T-cell (primary cell): Measurements from ENCODE around the gene ATP6V1B1. TPM values are rescaled to one million over a fixed set of nuclear protein-coding genes. Genes with fewer than 3 reads are reported as not detected.

ENCODE experiments used
- ATAC-seq, 4 experiments: fragments of 200-7000 bp in 3 of 4; fragments of 150-1000 bp in 1 of 4; cut with Tn5 transposase; replicated peaks in 1 of 4; 1 replicate in 3 of 4; 2 replicates in 1 of 4; pipeline ENCODE4 v1.10.0; 2021; ENCODE audit warnings: moderate library complexity in 3 of 4, mild to moderate bottlenecking in 2 of 4, moderate number of reproducible peaks in 1 of 4
- CTCF ChIA-PET, 2 donors: fragments of 300-600 bp; sonication (Branson Sonifier 250); formaldehyde crosslinking; loops; one replicate each; lab custom pipeline; 2022; ENCODE audit warnings: antibody characterized with exemption in 2 of 2; lab: Charles Lee
- POLR2A ChIA-PET, 2 donors: fragments of 300-600 bp; sonication (Branson Sonifier 250); formaldehyde crosslinking; loops; one replicate each; lab custom pipeline; 2022; ENCODE audit warnings: antibody characterized with exemption in 2 of 2; lab: Charles Lee
- DNase-seq, 35 experiments: peaks; one replicate each; pipeline versions ENCODE4 v3.0.0 to v3.0.0-alpha.2; 2013 to 2023
- H3K27ac ChIP-seq: one replicate; pipeline ENCODE4 v1.5.1; 2013; ENCODE audit warnings: low read length
- H3K27me3 ChIP-seq, 2 experiments: replicated peaks in 1 of 2; 1 replicate in 1 of 2; 2 replicates in 1 of 2; pipeline versions ENCODE4 v1.6.1 to v1.7.0; 2013; ENCODE audit warnings: low read length in 1 of 2, mixed read lengths in 1 of 2; ENCODE audit not compliant: control insufficient read depth in 2 of 2, insufficient read depth in 2 of 2; ENCODE audit errors: extremely low read depth in 1 of 2
- H3K36me3 ChIP-seq, 2 donors: 1 replicate in 1 of 2; 2 replicates in 1 of 2; pipeline versions ENCODE4 v1.6.1 to v1.7.0; 2013; ENCODE audit warnings: low read length in 1 of 2; ENCODE audit not compliant: control insufficient read depth in 2 of 2, insufficient read depth in 1 of 2; ENCODE audit errors: extremely low read depth in 1 of 2
- H3K4me1 ChIP-seq, 2 experiments: 1 replicate in 1 of 2; 2 replicates in 1 of 2; pipeline versions ENCODE4 v1.6.1 to v1.7.0; 2013; ENCODE audit warnings: low read length in 2 of 2, mixed read lengths in 1 of 2; ENCODE audit not compliant: insufficient read depth in 2 of 2, control insufficient read depth in 1 of 2; ENCODE audit errors: extremely low read depth in 1 of 2
- H3K4me3 ChIP-seq, 2 donors: 1 replicate in 1 of 2; 2 replicates in 1 of 2; pipeline versions ENCODE4 v1.5.1 to v1.7.0; 2013; ENCODE audit warnings: mild to moderate bottlenecking in 2 of 2, low read length in 1 of 2, moderate library complexity in 1 of 2; ENCODE audit not compliant: control insufficient read depth in 1 of 2; ENCODE audit errors: extremely low read depth in 1 of 2
- H3K9me3 ChIP-seq: 2 replicates; pipeline ENCODE4 v1.7.0; 2013
- H3K27ac Mint-ChIP-seq, 2 donors: one replicate each; pipeline ENCODE4 v1.8.0; 2020 to 2021; ENCODE audit warnings: mild to moderate bottlenecking in 2 of 2, mixed read lengths in 2 of 2
- H3K27me3 Mint-ChIP-seq, 2 donors: one replicate each; pipeline ENCODE4 v1.8.0; 2021 to 2022; ENCODE audit warnings: mixed read lengths in 2 of 2
- H3K36me3 Mint-ChIP-seq: one replicate; pipeline ENCODE4 v1.8.0; 2021; ENCODE audit warnings: mixed read lengths
- H3K4me1 Mint-ChIP-seq, 3 donors: one replicate each; pipeline ENCODE4 v1.8.0; 2020 to 2022; ENCODE audit warnings: mixed read lengths in 3 of 3, mild to moderate bottlenecking in 1 of 3
- H3K4me3 Mint-ChIP-seq, 3 donors: one replicate each; pipeline ENCODE4 v1.8.0; 2020 to 2022; ENCODE audit warnings: mild to moderate bottlenecking in 3 of 3, mixed read lengths in 3 of 3, moderate library complexity in 3 of 3
- H3K9me3 Mint-ChIP-seq, 3 donors: one replicate each; pipeline ENCODE4 v1.8.0; 2020 to 2022; ENCODE audit warnings: mixed read lengths in 3 of 3
- WGBS: methylation state at CpG from one replicate; pipeline ENCODE4 v1.1.5; 2013; ENCODE audit warnings: missing lambda C conversion rate; ENCODE audit not compliant: insufficient coverage; 5-methylcytosine and 5-hydroxymethylcytosine counted together
- total RNA-seq, 35 experiments: library from RNA in 6 of 35; stranded (reverse) in 6 of 35; fragments of 120-200 nt in 1 of 35; gene quantifications; one replicate each; pipeline versions ENCODE4 v1.2.1 to v1.2.4 and lab custom pipeline; 2013 to 2026

The ATP6V1B1 gene
- total RNA-seq, 5 donors from 2014 or later (not counting 1 experiment from before 2014, with no cell fraction given), result not detected

GRCh38 chr2:71001592-71001927, 65.9 kb downstream of the ATP6V1B1 start:
- H3K27me3 Mint-ChIP-seq, result peaks cover 5 to 8% of the 10 kb centered on the region in 2 donors
- no peaks in the 10 kb centered on the region for H3K36me3 Mint-ChIP-seq
- ChIA-PET POLR2A (interaction anchor here (0.6 to 0.7 kb wide), 3 partner anchors 22 to 1004 kb away, joined by 3 to 7 read pairs (median 5); no protein-coding TSS in a partner anchor), CTCF (interaction anchor here (0.6 to 2.1 kb wide), 18 partner anchors 16 to 912 kb away, joined by 3 to 12 read pairs (median 5); partner anchors contain the start of genes NAGK (in 1 of the 2) and PAIP2B (in 1 of the 2))
- WGBS, result no CpG with 5 or more reads among the region's 5 CpGs
- peaks cover 8 to 15% (median 11%) of the 10 kb centered on the region in 3 donors for H3K4me1 Mint-ChIP-seq
- no peak for DNase-seq
- H3K4me1 ChIP-seq, result peaks cover 0 to 11% of the 10 kb centered on the region in 2 experiments
- H3K9me3 ChIP-seq, result no peaks in the 10 kb centered on the region
- H3K4me3 ChIP-seq, result no peak overlapping the region
- ATAC-seq, result peak in 1 of 4 experiments; percentile 19
- H3K4me3 Mint-ChIP-seq, result no peak overlapping the region
- peak overlapping the region in 1 of 2 donors; percentile 22 for H3K27ac Mint-ChIP-seq
- no peak overlapping the region for H3K27ac ChIP-seq
- no peaks in the 10 kb centered on the region for H3K36me3 ChIP-seq
- H3K27me3 ChIP-seq, result peaks cover 0 to 15% of the 10 kb centered on the region in 2 experiments
- H3K9me3 Mint-ChIP-seq, result no peaks in the 10 kb centered on the region

- peaks cover 0 to 11% of the 10 kb centered on the region in 2 experiments for H3K4me1 ChIP-seq
- ChIA-PET POLR2A (interaction anchor here (0.6 to 0.7 kb wide), 2 partner anchors 70 to 1005 kb away, joined by 5 to 7 read pairs; no protein-coding TSS in a partner anchor), CTCF (interaction anchor here (0.6 to 2.1 kb wide), 13 partner anchors 17 to 913 kb away, joined by 3 to 12 read pairs (median 5); no protein-coding TSS in a partner anchor)
- no peak overlapping the region for H3K27ac ChIP-seq
- no peaks in the 10 kb centered on the region for H3K9me3 Mint-ChIP-seq
- no peaks in the 10 kb centered on the region for H3K36me3 Mint-ChIP-seq
- no peak overlapping the region for H3K4me3 Mint-ChIP-seq
- H3K4me3 ChIP-seq, result no peak overlapping the region
- H3K4me1 Mint-ChIP-seq, result peaks cover 8 to 15% (median 11%) of the 10 kb centered on the region in 3 donors
- no peaks in the 10 kb centered on the region for H3K9me3 ChIP-seq
- peak overlapping the region in 1 of 2 donors; percentile 22 for H3K27ac Mint-ChIP-seq
- peaks cover 5 to 8% of the 10 kb centered on the region in 2 donors for H3K27me3 Mint-ChIP-seq
- DNase-seq, result no peak
- H3K36me3 ChIP-seq, result no peaks in the 10 kb centered on the region
- WGBS, result 84% methylated on average over 7 of the region's 11 CpGs
- peaks cover 0 to 16% of the 10 kb centered on the region in 2 experiments for H3K27me3 ChIP-seq
- ATAC-seq, result no peak
Measured at GRCh38 chr2:71001981-71002570, 66.4 kb downstream of the ATP6V1B1 start.

GRCh38 chr2:71003396-71003795, 67.7 kb downstream of the ATP6V1B1 start:
- POLR2A ChIA-PET, result no interaction called here
- H3K27ac Mint-ChIP-seq, result no peak overlapping the region
- H3K36me3 Mint-ChIP-seq, result no peaks in the 10 kb centered on the region
- H3K4me1 Mint-ChIP-seq, result peaks cover 8 to 15% (median 11%) of the 10 kb centered on the region in 3 donors
- peaks cover 0 to 25% of the 10 kb centered on the region in 2 experiments for H3K27me3 ChIP-seq
- peaks cover 5 to 9% of the 10 kb centered on the region in 2 donors for H3K27me3 Mint-ChIP-seq
- 75% methylated on average over 6 of the region's 6 CpGs for WGBS
- CTCF ChIA-PET, result interaction anchor here in 1 of 2 donors (2.0 kb wide), 1 partner anchor 39 kb away, joined by 6 read pairs; no protein-coding TSS in a partner anchor
- no peak overlapping the region for H3K27ac ChIP-seq
- DNase-seq (no peak), ATAC-seq (no peak)
- no peak overlapping the region for H3K4me3 ChIP-seq
- H3K4me1 ChIP-seq, result peaks cover 0 to 11% of the 10 kb centered on the region in 2 experiments
- H3K36me3 ChIP-seq, result no peaks in the 10 kb centered on the region
- no peak overlapping the region for H3K4me3 Mint-ChIP-seq
- H3K9me3 ChIP-seq, result no peaks in the 10 kb centered on the region
- no peaks in the 10 kb centered on the region for H3K9me3 Mint-ChIP-seq

GRCh38 chr2:71003966-71004755, 68.5 kb downstream of the ATP6V1B1 start:
- Histone ChIP-seq H3K36me3 (no peaks in the 10 kb centered on the region), H3K27ac (no peak overlapping the region), H3K27me3 (peaks cover 0 to 27% of the 10 kb centered on the region in 2 experiments), H3K4me3 (no peak overlapping the region), H3K4me1 (peaks cover 0 to 11% of the 10 kb centered on the region in 2 experiments), H3K9me3 (no peaks in the 10 kb centered on the region)
- ChIA-PET POLR2A (interaction anchor here in 1 of 2 donors (0.6 kb wide), 1 partner anchor 38 kb away, joined by 3 read pairs; no protein-coding TSS in a partner anchor), CTCF (interaction anchor here in 1 of 2 donors (1.3 kb wide), 1 partner anchor 21 kb away, joined by 4 read pairs; no protein-coding TSS in a partner anchor)
- Mint-ChIP-seq H3K27me3 (peaks cover 5 to 15% of the 10 kb centered on the region in 2 donors), H3K9me3 (no peaks in the 10 kb centered on the region), H3K4me3 (no peak overlapping the region), H3K27ac (no peak overlapping the region), H3K36me3 (no peaks in the 10 kb centered on the region), H3K4me1 (peaks cover 8 to 13% (median 9%) of the 10 kb centered on the region in 3 donors)
- WGBS, result 80% methylated on average over 6 of the region's 11 CpGs
- no peak for ATAC-seq
- no peak for DNase-seq

GRCh38 chr2:71004857-71005256, 69.2 kb downstream of the ATP6V1B1 start:
- Mint-ChIP-seq H3K9me3 (no peaks in the 10 kb centered on the region), H3K4me1 (peaks cover 8 to 10% (median 9%) of the 10 kb centered on the region in 3 donors), H3K27ac (no peak overlapping the region), H3K27me3 (peaks cover 6 to 18% of the 10 kb centered on the region in 2 donors), H3K36me3 (no peaks in the 10 kb centered on the region), H3K4me3 (no peak overlapping the region)
- no peak overlapping the region for H3K4me3 ChIP-seq
- DNase-seq (no peak), ATAC-seq (no peak)
- H3K4me1 ChIP-seq, result peaks cover 0 to 11% of the 10 kb centered on the region in 2 experiments
- POLR2A ChIA-PET, result no interaction called here
- no peaks in the 10 kb centered on the region for H3K9me3 ChIP-seq
- H3K27me3 ChIP-seq, result peaks cover 0 to 27% of the 10 kb centered on the region in 2 experiments
- H3K27ac ChIP-seq, result no peak overlapping the region
- WGBS, result 88% methylated on average over 5 of the region's 6 CpGs
- H3K36me3 ChIP-seq, result no peaks in the 10 kb centered on the region
- CTCF ChIA-PET, result interaction anchor here in 1 of 2 donors (1.3 kb wide), 1 partner anchor 22 kb away, joined by 4 read pairs; no protein-coding TSS in a partner anchor
